LHCN-M2 (cell line): ENCODE results near the gene RRP8. TPM values are rescaled to one million over a fixed set of nuclear protein-coding genes. Genes with fewer than 3 reads are reported as not detected.

Source experiments
- DNase-seq: peaks from one replicate; pipeline ENCODE4 v3.0.0-alpha.2; 2012; ENCODE audit warnings: low read depth
- total RNA-seq: library from RNA; depleted of rRNA; stranded (reverse); fragments of >200 nt; gene quantifications from 2 replicates; pipeline ENCODE4 v1.2.3, GENCODE V29; 2014

The RRP8 gene
- total RNA-seq, 1 experiment from 2014 or later: 19.5 TPM

GRCh38 chr11:6632116-6633073 lies 29.0 kb upstream of the RRP8 start:
- DNase-seq: no peak

- DNase-seq: no peak
Measured at GRCh38 chr11:6631361-6631890, 28.0 kb upstream of the RRP8 start.

GRCh38 chr11:6630632-6631291 lies 27.3 kb upstream of the RRP8 start:
- DNase-seq: no peak

DNA sequence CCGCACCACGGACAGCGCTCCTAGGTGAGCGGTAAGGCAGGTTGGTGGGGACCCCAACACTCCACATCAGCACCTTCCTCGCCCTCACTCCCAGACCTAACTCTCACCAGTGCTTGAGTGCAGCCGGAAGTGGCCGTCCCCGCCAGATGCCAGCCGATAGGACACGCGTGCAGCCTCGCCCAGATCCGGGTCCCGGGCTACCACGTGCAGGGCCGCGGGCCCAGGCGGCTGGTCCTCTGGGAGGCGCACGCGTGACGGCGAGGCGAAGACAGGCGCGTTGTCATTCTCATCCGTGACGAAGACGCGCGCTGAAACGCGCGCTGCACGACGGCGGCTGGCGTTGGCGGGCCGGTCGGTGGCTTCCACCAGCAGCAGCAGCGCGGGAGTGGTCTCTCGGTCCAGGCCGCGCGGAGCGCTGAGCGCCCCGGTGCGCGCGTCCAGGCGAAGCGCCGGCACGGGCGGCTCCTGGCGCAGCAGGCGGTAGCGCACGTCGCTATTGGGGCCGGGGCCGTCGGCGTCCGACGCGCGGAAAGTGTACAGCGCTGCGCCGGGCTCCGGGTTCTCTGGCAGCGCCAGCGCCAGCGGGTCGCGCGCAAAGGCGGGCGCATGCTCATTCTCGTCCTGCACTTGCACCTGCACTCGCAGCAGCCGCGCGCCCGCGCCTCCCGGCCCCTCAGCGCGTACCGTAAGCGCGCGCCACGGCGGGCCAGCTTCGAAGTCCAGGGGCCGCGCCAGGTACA lies 26.6 kb upstream of the RRP8 start:
- DNase-seq: no peak

DNA sequence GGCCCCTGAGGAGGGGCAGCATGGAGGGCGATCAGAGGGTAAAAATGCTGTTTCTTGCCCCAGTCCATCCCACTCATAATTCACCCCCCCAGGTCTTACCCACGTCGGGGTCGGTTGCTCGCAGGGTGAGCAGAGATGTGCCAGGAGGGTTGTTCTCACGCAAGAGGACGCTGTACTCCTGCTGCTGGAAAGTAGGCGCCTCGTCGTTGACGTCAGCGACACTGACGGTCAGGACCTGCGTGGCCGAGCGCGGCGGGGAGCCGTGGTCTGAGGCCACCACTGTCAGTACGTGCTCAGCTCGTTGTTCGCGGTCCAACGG lies 26.1 kb upstream of the RRP8 start:
- no peak for DNase-seq

GRCh38 chr11:6628526-6628925 lies 25.1 kb upstream of the RRP8 start:
- no peak for DNase-seq

DNA sequence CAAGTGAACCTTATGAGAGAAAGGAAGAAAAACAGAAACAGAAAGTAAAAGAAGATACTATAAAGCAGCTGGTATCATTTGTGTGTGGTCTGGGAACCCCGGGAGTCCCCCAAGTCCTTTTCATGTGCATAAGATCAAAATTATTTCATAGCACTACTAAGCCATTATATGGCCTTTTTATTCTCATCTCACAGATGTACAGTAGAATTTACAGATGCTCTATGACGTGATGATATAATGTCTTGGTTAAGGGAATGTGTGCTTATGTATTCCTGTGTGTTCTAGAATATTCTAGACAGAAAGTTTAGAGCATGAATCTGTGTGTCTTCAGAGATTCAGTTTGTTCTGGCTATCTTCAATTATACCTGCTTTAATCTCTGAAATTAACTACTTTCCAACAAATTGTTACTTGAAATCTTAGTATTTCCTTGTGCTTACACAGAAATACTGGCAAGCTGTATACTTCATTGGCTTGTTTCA lies 24.4 kb upstream of the RRP8 start:
- no peak for DNase-seq

DNA sequence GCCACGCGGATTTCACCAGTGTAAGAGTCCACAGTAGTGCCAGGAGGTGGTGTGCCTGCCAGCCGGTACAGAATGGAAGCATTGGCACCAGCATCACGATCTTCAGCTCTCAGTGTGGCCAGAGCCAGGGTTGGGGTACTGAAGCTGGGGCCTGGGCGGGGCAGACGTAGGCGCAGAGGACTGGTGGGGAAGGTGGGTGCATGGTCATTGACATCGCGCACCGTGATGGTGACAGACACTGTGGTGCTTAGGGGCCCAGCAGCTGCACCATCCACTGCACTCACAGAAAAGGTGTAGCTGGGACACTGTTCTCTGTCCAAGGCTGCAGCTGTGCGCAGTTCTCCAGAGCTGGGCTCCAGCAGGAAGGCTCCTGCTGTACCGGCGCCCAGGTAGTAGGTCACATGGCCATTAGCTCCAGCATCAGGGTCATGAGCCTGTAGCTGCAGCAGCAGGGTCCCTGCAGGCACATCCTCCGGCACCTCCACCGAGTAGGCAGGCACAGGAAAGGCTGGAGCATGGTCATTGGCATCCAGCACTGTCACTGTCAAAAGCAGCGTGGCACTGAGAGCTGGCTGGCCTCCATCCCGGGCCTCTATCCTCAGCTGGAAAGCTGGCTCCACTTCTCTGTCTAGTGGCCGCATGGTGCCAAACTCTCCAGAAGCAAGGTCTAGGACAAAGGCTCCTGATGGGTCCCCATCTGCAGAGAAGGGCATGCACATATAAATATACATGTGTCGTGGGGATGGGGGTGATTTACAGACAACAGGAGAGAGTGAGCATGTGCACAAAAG lies 23.8 kb upstream of the RRP8 start:
- DNase-seq: no peak

- no peak for DNase-seq
Measured at GRCh38 chr11:6625832-6626420, 22.5 kb upstream of the RRP8 start.

DNA sequence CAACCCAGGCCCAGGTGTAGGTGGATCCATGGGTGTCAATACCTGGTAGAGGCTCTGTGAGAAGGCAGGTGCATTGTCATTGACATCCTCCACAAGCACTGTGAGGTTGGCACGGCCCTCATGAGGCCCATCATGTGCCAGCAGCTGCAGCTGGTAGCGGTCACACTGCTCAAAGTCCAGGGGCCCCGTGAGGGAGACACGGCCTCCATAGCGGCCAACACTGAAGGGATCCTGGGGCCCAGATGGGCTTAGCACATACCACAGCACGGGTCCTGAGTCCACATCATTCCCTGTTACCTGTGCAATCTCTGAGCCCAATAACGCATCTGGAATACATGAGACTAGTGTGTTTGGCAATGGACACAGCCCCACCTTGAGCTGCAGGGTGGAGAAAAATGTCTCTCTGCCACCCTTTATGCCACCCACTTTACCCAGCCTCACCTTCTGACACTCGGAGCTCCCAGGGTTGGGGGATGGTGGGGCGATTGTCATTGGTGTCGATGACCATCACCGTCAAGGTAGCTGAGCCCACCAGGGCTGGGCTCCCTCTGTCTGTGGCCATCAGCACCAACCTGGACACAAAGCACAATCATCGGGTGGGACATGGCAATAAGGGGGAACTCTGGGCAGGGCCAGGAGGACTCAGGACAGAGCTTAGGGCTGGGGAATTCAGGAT lies 21.9 kb upstream of the RRP8 start:
- no peak for DNase-seq

- no peak for DNase-seq
Measured at GRCh38 chr11:6623391-6624363, 20.3 kb upstream of the RRP8 start.

- no peak for DNase-seq
Measured at GRCh38 chr11:6622261-6623171, 19.1 kb upstream of the RRP8 start.

GRCh38 chr11:6621711-6622211 lies 18.3 kb upstream of the RRP8 start:
- DNase-seq: no peak

- DNase-seq: no peak
Measured at GRCh38 chr11:6620636-6621035, 17.2 kb upstream of the RRP8 start.

DNA sequence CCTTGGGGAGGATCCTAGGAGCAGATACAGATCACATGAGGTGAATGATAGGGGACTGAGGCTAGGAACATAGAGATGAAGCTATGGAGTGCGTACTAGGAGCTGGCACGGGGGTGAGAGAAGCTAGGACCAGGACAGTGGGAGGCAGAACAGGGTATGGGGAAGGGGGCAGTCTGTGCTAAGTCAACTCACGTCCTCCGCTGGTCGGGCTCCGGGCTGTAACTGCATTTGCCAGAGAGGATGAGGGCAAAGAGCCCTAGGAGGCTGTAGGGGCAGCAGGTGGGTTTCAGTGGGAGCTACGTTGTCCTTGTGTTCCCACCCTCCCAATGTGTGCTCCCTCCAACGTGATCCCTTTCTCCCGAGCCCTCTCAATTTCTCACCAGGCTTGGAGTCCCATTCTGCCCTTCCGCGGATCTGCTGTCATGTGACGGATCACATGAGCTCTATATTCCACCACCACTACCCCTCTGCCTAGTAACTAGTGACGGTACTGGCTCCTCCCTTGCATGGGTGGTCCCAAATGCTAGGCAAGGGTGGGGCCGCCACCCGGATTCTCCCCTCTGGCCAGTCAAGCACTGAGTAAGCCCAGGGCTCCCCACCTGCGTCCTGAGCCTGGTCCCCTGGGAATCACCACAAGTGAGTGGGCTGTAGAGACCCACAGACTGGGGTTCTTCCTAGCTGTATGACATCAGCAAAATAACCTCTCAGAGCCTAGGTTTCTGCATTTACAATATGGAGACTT lies 15.8 kb upstream of the RRP8 start, which contains the start of gene TPP1:
TPP1 (minus strand) TSS at position 419 of the 742 bp plus-strand sequence; CDS start at position 397, 22 bp downstream.
- DNase-seq: peak; percentile 95

- DNase-seq: peak; percentile 79
Measured at GRCh38 chr11:6618117-6619003, 14.9 kb upstream of the RRP8 start.
